GM23338 (cell line): ENCODE results near the gene RASSF4. TPM values are rescaled to one million over a fixed set of nuclear protein-coding genes. Genes with fewer than 3 reads are reported as not detected.

Source experiments
- ATAC-seq: fragments of 200-7000 bp; cut with Tn5 transposase; 3 replicates; pipeline ENCODE4 v1.9.1; 2020
- DNase-seq: peaks from one replicate; pipeline ENCODE4 v3.0.0-alpha.2; 2015; ENCODE audit warnings: low spot score
- H2AFZ ChIP-seq: fragments of 200-600 bp; sonication (generic); 2 replicates; pipeline ENCODE4 v1.8.0; 2016; ENCODE audit warnings: antibody characterized with exemption, mild to moderate bottlenecking, moderate library complexity
- H3F3A ChIP-seq: fragments of 200-600 bp; sonication (generic); replicated peaks from 2 replicates; pipeline ENCODE4 v1.8.0; 2017; ENCODE audit warnings: antibody characterized with exemption, mixed run types, low read depth
- H3K27ac ChIP-seq: fragments of 200-600 bp; sonication (generic); 2 replicates; pipeline ENCODE4 v1.6.1; 2016; ENCODE audit warnings: low read depth
- H3K27me3 ChIP-seq: fragments of 200-600 bp; sonication (generic); 2 replicates; pipeline ENCODE4 v1.8.0; 2016; ENCODE audit warnings: mild to moderate bottlenecking, mixed run types, moderate library complexity; ENCODE audit not compliant: insufficient read depth
- H3K36me3 ChIP-seq: fragments of 200-600 bp; sonication (generic); 2 replicates; pipeline ENCODE4 v1.8.0; 2016; ENCODE audit warnings: mild to moderate bottlenecking; ENCODE audit not compliant: insufficient read depth
- H3K4me1 ChIP-seq: fragments of 200-600 bp; sonication (generic); 2 replicates; pipeline ENCODE4 v1.8.0; 2016; ENCODE audit warnings: mild to moderate bottlenecking, moderate library complexity; ENCODE audit not compliant: insufficient read depth
- H3K4me2 ChIP-seq: fragments of 200-600 bp; sonication (generic); 2 replicates; pipeline ENCODE4 v1.7.1; 2017; ENCODE audit warnings: mixed run types
- H3K4me3 ChIP-seq: fragments of 200-600 bp; sonication (generic); 2 replicates; pipeline ENCODE4 v1.6.1; 2016; ENCODE audit warnings: mixed run types
- H3K79me2 ChIP-seq: fragments of 200-600 bp; sonication (generic); replicated peaks from 2 replicates; pipeline ENCODE4 v1.8.0; 2017; ENCODE audit warnings: mild to moderate bottlenecking; ENCODE audit not compliant: insufficient read depth
- H3K9me2 ChIP-seq: fragments of 200-600 bp; sonication (generic); 2 replicates; pipeline ENCODE4 v1.8.0; 2017; ENCODE audit not compliant: insufficient read depth
- H4K20me1 ChIP-seq: fragments of 200-600 bp; sonication (generic); replicated peaks from 2 replicates; pipeline ENCODE4 v1.8.0; 2017; ENCODE audit warnings: mild to moderate bottlenecking; ENCODE audit not compliant: insufficient read depth
- H3K27ac Mint-ChIP-seq: 2 replicates; pipeline ENCODE4 v1.8.0; 2020; ENCODE audit warnings: inconsistent platforms, mild to moderate bottlenecking, moderate library complexity, mixed read lengths
- H3K27me3 Mint-ChIP-seq: 3 replicates; pipeline ENCODE4 v1.8.0; 2022; ENCODE audit warnings: low read depth, mild to moderate bottlenecking, moderate library complexity, mixed read lengths, inconsistent platforms; ENCODE audit not compliant: insufficient read depth, poor library complexity
- H3K36me3 Mint-ChIP-seq: 3 replicates; pipeline ENCODE4 v1.8.0; 2021; ENCODE audit warnings: low read depth, mild to moderate bottlenecking, inconsistent platforms, moderate library complexity, mixed read lengths
- H3K4me1 Mint-ChIP-seq: 3 replicates; pipeline ENCODE4 v1.8.0; 2020; ENCODE audit warnings: mild to moderate bottlenecking, inconsistent platforms, mixed read lengths
- H3K4me3 Mint-ChIP-seq: 3 replicates; pipeline ENCODE4 v1.8.0; 2021; ENCODE audit warnings: moderate library complexity, mild to moderate bottlenecking, inconsistent platforms, mixed read lengths
- H3K9me3 Mint-ChIP-seq: 3 replicates; pipeline ENCODE4 v1.8.0; 2020; ENCODE audit warnings: moderate library complexity, mild to moderate bottlenecking, inconsistent platforms, mixed read lengths
- EZH2 ChIP-seq: fragments of 200-600 bp; sonication (generic); IDR thresholded peaks from one replicate; pipeline ENCODE4 v1.8.0; 2017; ENCODE audit warnings: antibody characterized with exemption, mild to moderate bottlenecking, low read depth; ENCODE audit not compliant: unreplicated experiment
- NANOG ChIP-seq: IDR thresholded peaks from 2 replicates; pipeline ENCODE4 v1.6.1; 2016; ENCODE audit warnings: antibody characterized with exemption, borderline replicate concordance
- STAT1 ChIP-seq: IDR thresholded peaks from one replicate; pipeline ENCODE4 v1.6.1; 2016; ENCODE audit warnings: antibody characterized with exemption; ENCODE audit not compliant: unreplicated experiment
- ZNF114 ChIP-seq: fragments of 250-450 bp; sonication (Bioruptor Pico); IDR thresholded peaks from 2 replicates; pipeline ENCODE4 v1.5.0; 2020; ENCODE audit warnings: mild to moderate bottlenecking, moderate library complexity
- polyA plus RNA-seq: library from polyadenylated mRNA; unstranded; fragments of >200 nt; fragmentation: Nextera tagmentation; extraction: Ambion mirVana; gene quantifications from 2 replicates; pipeline ENCODE4 v1.2.1, GENCODE V29; 2016
- total RNA-seq: library from RNA; depleted of rRNA; stranded (reverse); fragments of >200 nt; shearing (Covaris generic); gene quantifications from 2 replicates; pipeline ENCODE4 v1.2.3, GENCODE V29; 2014
- TF ChIP-seq, protein P1 (sequence below): fragments of 250-450 bp; sonication (Bioruptor Pico); IDR thresholded peaks from 2 replicates; pipeline ENCODE4 v1.5.0; 2020; ENCODE audit warnings: mild to moderate bottlenecking, moderate library complexity

Gene RASSF4
- total and polyA plus RNA-seq, 2 experiments from 2014 or later, result 12.4 to 13.6 TPM

DNA sequence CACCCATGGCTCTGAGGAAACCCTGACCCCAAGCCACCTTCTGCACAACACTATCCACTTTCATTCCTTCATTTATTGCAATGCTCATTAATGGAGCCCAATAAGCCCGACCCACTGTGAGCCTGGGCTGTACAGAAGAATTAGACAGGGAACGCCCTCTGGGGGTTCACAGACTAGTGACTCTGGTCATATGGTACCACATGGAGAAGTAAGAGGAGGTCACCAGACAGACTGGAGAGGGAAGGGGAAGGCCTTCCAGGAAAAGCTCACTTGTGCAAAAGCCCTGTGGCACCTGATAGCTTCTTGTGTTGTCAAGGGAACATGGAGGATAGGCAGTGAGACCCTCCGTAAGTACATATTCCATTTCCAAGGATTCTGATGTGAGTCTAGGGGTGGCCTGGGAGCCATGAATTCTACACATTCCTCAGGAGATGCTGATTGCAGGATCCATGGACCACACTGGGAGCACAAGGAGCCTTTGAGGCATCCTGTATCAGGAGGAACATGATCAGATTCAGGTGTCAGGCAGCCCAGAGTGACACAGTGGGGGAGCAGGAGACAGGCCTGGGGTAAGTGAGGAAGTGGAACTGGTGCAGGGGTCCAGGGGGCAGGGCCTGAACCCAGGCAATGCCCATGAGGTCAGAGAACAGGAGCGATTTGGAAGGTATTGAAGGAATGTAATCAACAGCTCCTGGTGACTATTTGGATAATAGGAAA is 28.5 kb upstream of the RASSF4 start (continued):
- TF ChIP-seq, protein P1, sequence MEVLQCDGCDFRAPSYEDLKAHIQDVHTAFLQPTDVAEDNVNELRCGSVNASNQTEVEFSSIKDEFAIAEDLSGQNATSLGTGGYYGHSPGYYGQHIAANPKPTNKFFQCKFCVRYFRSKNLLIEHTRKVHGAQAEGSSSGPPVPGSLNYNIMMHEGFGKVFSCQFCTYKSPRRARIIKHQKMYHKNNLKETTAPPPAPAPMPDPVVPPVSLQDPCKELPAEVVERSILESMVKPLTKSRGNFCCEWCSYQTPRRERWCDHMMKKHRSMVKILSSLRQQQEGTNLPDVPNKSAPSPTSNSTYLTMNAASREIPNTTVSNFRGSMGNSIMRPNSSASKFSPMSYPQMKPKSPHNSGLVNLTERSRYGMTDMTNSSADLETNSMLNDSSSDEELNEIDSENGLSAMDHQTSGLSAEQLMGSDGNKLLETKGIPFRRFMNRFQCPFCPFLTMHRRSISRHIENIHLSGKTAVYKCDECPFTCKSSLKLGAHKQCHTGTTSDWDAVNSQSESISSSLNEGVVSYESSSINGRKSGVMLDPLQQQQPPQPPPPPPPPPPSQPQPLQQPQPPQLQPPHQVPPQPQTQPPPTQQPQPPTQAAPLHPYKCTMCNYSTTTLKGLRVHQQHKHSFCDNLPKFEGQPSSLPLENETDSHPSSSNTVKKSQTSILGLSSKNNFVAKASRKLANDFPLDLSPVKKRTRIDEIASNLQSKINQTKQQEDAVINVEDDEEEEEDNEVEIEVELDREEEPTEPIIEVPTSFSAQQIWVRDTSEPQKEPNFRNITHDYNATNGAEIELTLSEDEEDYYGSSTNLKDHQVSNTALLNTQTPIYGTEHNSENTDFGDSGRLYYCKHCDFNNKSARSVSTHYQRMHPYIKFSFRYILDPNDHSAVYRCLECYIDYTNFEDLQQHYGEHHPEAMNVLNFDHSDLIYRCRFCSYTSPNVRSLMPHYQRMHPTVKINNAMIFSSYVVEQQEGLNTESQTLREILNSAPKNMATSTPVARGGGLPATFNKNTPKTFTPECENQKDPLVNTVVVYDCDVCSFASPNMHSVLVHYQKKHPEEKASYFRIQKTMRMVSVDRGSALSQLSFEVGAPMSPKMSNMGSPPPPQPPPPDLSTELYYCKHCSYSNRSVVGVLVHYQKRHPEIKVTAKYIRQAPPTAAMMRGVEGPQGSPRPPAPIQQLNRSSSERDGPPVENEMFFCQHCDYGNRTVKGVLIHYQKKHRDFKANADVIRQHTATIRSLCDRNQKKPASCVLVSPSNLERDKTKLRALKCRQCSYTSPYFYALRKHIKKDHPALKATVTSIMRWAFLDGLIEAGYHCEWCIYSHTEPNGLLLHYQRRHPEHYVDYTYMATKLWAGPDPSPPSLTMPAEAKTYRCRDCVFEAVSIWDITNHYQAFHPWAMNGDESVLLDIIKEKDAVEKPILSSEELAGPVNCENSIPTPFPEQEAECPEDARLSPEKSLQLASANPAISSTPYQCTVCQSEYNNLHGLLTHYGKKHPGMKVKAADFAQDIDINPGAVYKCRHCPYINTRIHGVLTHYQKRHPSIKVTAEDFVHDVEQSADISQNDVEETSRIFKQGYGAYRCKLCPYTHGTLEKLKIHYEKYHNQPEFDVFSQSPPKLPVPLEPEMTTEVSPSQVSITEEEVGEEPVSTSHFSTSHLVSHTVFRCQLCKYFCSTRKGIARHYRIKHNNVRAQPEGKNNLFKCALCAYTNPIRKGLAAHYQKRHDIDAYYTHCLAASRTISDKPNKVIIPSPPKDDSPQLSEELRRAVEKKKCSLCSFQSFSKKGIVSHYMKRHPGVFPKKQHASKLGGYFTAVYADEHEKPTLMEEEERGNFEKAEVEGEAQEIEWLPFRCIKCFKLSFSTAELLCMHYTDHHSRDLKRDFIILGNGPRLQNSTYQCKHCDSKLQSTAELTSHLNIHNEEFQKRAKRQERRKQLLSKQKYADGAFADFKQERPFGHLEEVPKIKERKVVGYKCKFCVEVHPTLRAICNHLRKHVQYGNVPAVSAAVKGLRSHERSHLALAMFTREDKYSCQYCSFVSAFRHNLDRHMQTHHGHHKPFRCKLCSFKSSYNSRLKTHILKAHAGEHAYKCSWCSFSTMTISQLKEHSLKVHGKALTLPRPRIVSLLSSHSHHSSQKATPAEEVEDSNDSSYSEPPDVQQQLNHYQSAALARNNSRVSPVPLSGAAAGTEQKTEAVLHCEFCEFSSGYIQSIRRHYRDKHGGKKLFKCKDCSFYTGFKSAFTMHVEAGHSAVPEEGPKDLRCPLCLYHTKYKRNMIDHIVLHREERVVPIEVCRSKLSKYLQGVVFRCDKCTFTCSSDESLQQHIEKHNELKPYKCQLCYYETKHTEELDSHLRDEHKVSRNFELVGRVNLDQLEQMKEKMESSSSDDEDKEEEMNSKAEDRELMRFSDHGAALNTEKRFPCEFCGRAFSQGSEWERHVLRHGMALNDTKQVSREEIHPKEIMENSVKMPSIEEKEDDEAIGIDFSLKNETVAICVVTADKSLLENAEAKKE (CRISPR knock-in tag), result no peak
- TF ChIP-seq EZH2 (no peak), ZNF114 (CRISPR knock-in tag) (no peak)

DNA sequence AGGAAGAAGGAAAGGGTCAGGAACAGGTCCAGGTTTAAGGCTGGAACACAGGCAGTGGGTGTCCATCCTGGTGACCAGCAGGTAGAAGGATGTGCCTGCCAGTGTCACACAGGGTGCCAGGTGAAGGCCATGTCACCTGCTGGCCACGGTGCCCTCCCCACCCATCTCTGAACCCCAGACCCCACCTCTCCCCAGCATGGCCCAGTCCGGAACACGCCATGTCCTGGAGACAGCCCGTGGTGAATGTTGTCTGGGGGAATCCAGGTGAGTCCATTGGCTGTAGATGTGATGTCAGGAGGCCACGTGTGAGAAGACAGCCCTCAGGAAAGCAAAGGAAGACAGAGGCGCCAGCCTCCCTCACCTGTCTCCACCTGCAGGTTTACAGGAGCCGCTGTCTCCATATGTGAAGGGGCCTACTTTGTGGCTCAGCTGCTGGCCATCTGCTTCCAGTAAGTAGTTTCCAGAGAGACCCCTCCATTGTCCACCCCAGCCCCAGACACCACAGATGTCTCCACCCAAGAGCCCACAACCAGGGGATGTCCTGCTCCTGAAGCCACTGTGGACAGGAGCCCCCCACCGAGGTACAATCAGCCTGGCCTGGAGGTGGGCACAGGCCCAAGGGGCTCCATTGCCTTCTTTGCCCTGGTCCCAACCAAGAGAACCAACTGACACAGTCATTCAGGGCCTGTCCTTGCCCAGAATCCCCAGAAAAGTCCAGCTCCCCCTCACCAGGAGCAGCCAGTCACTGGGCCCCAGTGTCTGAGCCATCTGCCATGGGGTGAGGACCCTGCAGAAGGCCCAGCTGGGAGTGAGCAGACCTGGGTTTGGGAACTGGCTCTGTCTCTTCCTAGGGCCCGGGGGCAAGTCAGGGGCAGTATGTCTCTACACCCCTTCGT is 27.7 kb upstream of the RASSF4 start:
- peaks cover 6% of the 10 kb centered on the region; the same call in 1 of the 2 replicates for H3K4me1 ChIP-seq
- no peak for TF ChIP-seq STAT1
- TF ChIP-seq NANOG, result no peak
- Mint-ChIP-seq H3K4me3 (no peak overlapping the region), H3K4me1 (peaks cover 3% of the 10 kb centered on the region; the same call in 2 of the 3 replicates), H3K9me3 (peaks cover 7% of the 10 kb centered on the region; the same call in 2 of the 3 replicates), H3K27ac (no peak overlapping the region), H3K36me3 (no peaks in the 10 kb centered on the region), H3K27me3 (peaks cover 4% of the 10 kb centered on the region)
- no peaks in the 10 kb centered on the region for H3K79me2 ChIP-seq
- no peak for DNase-seq
- H3K27me3 ChIP-seq, result no peaks in the 10 kb centered on the region
- no peak overlapping the region for H3K4me2 ChIP-seq
- H3F3A ChIP-seq, result no peaks in the 10 kb centered on the region
- H3K4me3 ChIP-seq, result no peak overlapping the region
- no peaks in the 10 kb centered on the region for H4K20me1 ChIP-seq
- H3K27ac ChIP-seq, result no peak overlapping the region
- peak overlapping the region; percentile 76; the same call in 1 of the 2 replicates for H2AFZ ChIP-seq
- no peaks in the 10 kb centered on the region; the same call in 1 of the 2 replicates for H3K9me2 ChIP-seq
- no peak for ATAC-seq
- H3K36me3 ChIP-seq, result no peaks in the 10 kb centered on the region
